Naive thymus-derived CD4-positive, alpha-beta T cell (primary cell): Measurements from ENCODE around the gene IL20. TPM values are rescaled to one million over a fixed set of nuclear protein-coding genes. Genes with fewer than 3 reads are reported as not detected.

Experiments
- ATAC-seq: fragments of 150-1000 bp; cut with Tn5 transposase; 2 replicates; pipeline ENCODE4 v1.10.0; 2021; ENCODE audit warnings: mild to moderate bottlenecking, moderate library complexity
- CTCF ChIA-PET: fragments of 350-600 bp; sonication (Branson Sonifier 250); formaldehyde crosslinking; loops from one replicate; lab custom pipeline; 2021; ENCODE audit warnings: antibody characterized with exemption; lab: Charles Lee
- POLR2A ChIA-PET: fragments of 350-600 bp; sonication (Branson Sonifier 250); formaldehyde crosslinking; loops from one replicate; lab custom pipeline; 2021; ENCODE audit warnings: antibody characterized with exemption, inconsistent platforms; lab: Charles Lee
- DNase-seq, 9 donors: peaks; one replicate each; pipeline versions ENCODE4 v3.0.0 to v3.0.0-alpha.2; 2020 to 2022; ENCODE audit warnings: mixed read lengths in 1 of 9
- H3K27ac ChIP-seq: one replicate; pipeline ENCODE4 v1.7.0; 2013; ENCODE audit warnings: mild to moderate bottlenecking, low read depth, low read length, moderate library complexity
- H3K27me3 ChIP-seq, 2 donors: one replicate each; pipeline ENCODE4 v1.7.0; 2013; ENCODE audit warnings: low read length in 2 of 2, mild to moderate bottlenecking in 2 of 2, moderate library complexity in 2 of 2; ENCODE audit not compliant: control insufficient read depth in 2 of 2, insufficient read depth in 2 of 2
- H3K36me3 ChIP-seq, 3 experiments: 1 replicate in 2 of 3; 2 replicates in 1 of 3; pipeline ENCODE4 v1.7.0; 2013; ENCODE audit warnings: low read length in 3 of 3, mild to moderate bottlenecking in 3 of 3, moderate library complexity in 1 of 3; ENCODE audit not compliant: insufficient read depth in 3 of 3, control insufficient read depth in 2 of 3
- H3K4me1 ChIP-seq, 2 donors: one replicate each; pipeline ENCODE4 v1.7.0; 2013; ENCODE audit warnings: low read length in 2 of 2, mild to moderate bottlenecking in 2 of 2, moderate library complexity in 1 of 2; ENCODE audit not compliant: control insufficient read depth in 2 of 2, insufficient read depth in 2 of 2
- H3K4me3 ChIP-seq: 2 replicates; pipeline ENCODE4 v1.7.0; 2013; ENCODE audit warnings: mild to moderate bottlenecking, low read length
- H3K9me3 ChIP-seq, 3 experiments: 1 replicate in 2 of 3; 2 replicates in 1 of 3; pipeline ENCODE4 v1.7.0; 2013; ENCODE audit warnings: low read length in 3 of 3; ENCODE audit not compliant: control insufficient read depth in 2 of 3
- H3K27ac Mint-ChIP-seq, 9 donors: one replicate each; pipeline ENCODE4 v1.8.0; 2020 to 2022; ENCODE audit warnings: mixed read lengths in 9 of 9, mild to moderate bottlenecking in 8 of 9, moderate library complexity in 5 of 9, inconsistent platforms in 2 of 9
- H3K27me3 Mint-ChIP-seq, 5 donors: one replicate each; pipeline ENCODE4 v1.8.0; 2021 to 2022; ENCODE audit warnings: mixed read lengths in 5 of 5, mild to moderate bottlenecking in 1 of 5
- H3K36me3 Mint-ChIP-seq, 5 donors: one replicate each; pipeline ENCODE4 v1.8.0; 2020 to 2022; ENCODE audit warnings: mixed read lengths in 5 of 5, mild to moderate bottlenecking in 3 of 5, inconsistent platforms in 1 of 5
- H3K4me1 Mint-ChIP-seq, 7 donors: one replicate each; pipeline ENCODE4 v1.8.0; 2020 to 2022; ENCODE audit warnings: mixed read lengths in 7 of 7, mild to moderate bottlenecking in 3 of 7, inconsistent platforms in 1 of 7
- H3K4me3 Mint-ChIP-seq, 10 donors: one replicate each; pipeline ENCODE4 v1.8.0; 2020 to 2022; ENCODE audit warnings: mild to moderate bottlenecking in 10 of 10, mixed read lengths in 10 of 10, moderate library complexity in 6 of 10, inconsistent platforms in 2 of 10
- H3K9me3 Mint-ChIP-seq, 11 donors: one replicate each; pipeline ENCODE4 v1.8.0; 2020 to 2022; ENCODE audit warnings: mixed read lengths in 11 of 11, mild to moderate bottlenecking in 4 of 11, inconsistent platforms in 1 of 11, moderate library complexity in 1 of 11
- intact Hi-C, 2 donors: fragments of 100-400 bp; cut with micrococcal nuclease; formaldehyde crosslinking; loops; one replicate each; pipeline ENCODE4 v1.15.1; 2023
- polyA plus RNA-seq, 2 donors: library from polyadenylated mRNA; unstranded; fragments of 300-500 nt; fragmentation: Illumina TruSeq; gene quantifications; one replicate each; pipeline ENCODE4 v1.2.3, GENCODE V29; 2021
- total RNA-seq, 6 experiments: library from RNA in 5 of 6; stranded (reverse) in 5 of 6; gene quantifications; 1 replicate in 5 of 6; 2 replicates in 1 of 6; pipeline ENCODE4 v1.2.3 and lab custom pipeline; 2021 to 2026

The IL20 gene
- total and polyA plus RNA-seq, 7 experiments from 2014 or later: not detected

DNA sequence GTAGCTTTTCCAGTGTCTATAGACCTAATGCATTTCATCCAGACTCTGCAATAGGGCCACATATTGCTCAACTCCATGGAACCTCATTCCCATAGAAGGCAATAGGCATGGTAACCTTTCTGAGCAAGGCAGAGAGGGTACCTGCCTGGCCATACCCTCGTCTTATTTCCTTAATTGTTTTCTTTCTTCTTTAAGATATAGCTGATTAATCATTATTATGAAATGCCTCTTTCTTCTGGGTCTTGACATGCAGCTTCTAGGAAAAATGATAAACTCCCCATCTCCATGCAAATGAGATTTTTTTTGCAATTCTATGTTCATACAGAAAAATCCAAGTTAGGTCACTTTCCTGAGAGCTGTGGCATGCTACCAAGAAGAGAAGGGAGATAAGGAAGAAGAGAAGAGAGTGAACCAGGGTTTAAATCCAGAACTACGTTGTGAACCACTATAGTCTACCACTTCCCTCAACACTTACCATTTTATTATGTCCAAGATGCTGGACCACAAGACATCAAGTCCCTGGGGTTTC lies 33.0 kb upstream of the IL20 start:
- intact Hi-C loops: loop anchor here in 1 of 2 donors (2.0 kb wide), 1 partner anchor 14 kb away; no protein-coding TSS in a partner anchor
- ATAC-seq (no peak), DNase-seq (no peak)
- Histone ChIP-seq H3K4me1 (peaks cover 18 to 22% of the 10 kb centered on the region in 2 donors), H3K27ac (no peak overlapping the region), H3K36me3 (no peaks in the 10 kb centered on the region), H3K4me3 (no peak overlapping the region), H3K9me3 (no peaks in the 10 kb centered on the region), H3K27me3 (no peaks in the 10 kb centered on the region)
- Mint-ChIP-seq H3K4me3 (no peak overlapping the region), H3K36me3 (no peaks in the 10 kb centered on the region), H3K4me1 (peaks cover 24 to 57% (median 45%) of the 10 kb centered on the region in 7 donors), H3K9me3 (peaks cover 0 to 1% (median 0%) of the 10 kb centered on the region in 11 donors), H3K27me3 (peaks cover 0 to 43% (median 5%) of the 10 kb centered on the region in 5 donors), H3K27ac (no peak overlapping the region)
- ChIA-PET POLR2A (interaction anchor here (0.6 to 2.7 kb wide), 7 partner anchors 10 to 120 kb away, joined by 3 to 11 read pairs (median 3); no protein-coding TSS in a partner anchor), CTCF (interaction anchor here (1.1 to 2.5 kb wide), 7 partner anchors 15 to 151 kb away, joined by 3 to 7 read pairs (median 5); no protein-coding TSS in a partner anchor)

DNA sequence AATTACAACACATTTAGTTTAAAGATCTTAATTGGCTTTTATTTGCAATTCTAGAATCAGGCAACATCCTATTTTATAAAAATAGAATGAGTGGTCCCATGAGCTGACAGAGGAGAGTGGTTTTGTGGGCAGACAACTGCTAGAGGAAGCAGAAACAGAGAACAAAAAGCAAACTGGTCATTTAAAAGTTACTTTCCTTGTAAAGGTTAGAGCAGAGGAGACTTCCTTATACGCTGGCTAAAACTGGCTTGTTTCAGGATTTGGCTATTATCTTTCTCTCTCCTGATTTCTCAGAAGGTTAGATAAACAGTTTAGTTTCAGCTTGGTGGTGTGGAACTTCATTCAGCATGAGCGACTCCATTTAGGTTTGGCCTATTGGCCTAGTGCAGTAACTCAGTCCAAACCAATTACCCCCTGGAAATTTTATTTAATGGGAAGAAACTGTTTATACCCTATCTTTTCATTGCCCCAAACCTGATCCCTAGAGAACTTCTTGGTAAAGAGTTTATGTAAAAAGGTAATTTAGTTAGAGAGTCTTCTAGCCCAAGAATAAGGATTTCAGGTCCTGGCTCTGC lies 32.2 kb upstream of the IL20 start:
- H3K27ac Mint-ChIP-seq: no peak overlapping the region
- intact Hi-C loops: loop anchor here in 1 of 2 donors (2.0 kb wide), 1 partner anchor 14 kb away; no protein-coding TSS in a partner anchor
- Histone ChIP-seq H3K36me3 (no peaks in the 10 kb centered on the region), H3K4me1 (peaks cover 18 to 22% of the 10 kb centered on the region in 2 donors), H3K4me3 (no peak overlapping the region), H3K27me3 (no peaks in the 10 kb centered on the region), H3K27ac (no peak overlapping the region), H3K9me3 (no peaks in the 10 kb centered on the region)
- DNase-seq (no peak), ATAC-seq (no peak)
- peaks cover 0 to 1% (median 0%) of the 10 kb centered on the region in 11 donors for H3K9me3 Mint-ChIP-seq
- H3K4me1 Mint-ChIP-seq: peaks cover 24 to 51% (median 39%) of the 10 kb centered on the region in 7 donors
- no peaks in the 10 kb centered on the region for H3K36me3 Mint-ChIP-seq
- CTCF ChIA-PET: interaction anchor here (0.6 to 2.5 kb wide), 4 partner anchors 22 to 150 kb away, joined by 3 to 7 read pairs (median 4); no protein-coding TSS in a partner anchor
- H3K4me3 Mint-ChIP-seq: no peak overlapping the region
- H3K27me3 Mint-ChIP-seq: peaks cover 0 to 51% (median 5%) of the 10 kb centered on the region in 5 donors
- POLR2A ChIA-PET: interaction anchor here (1.1 to 2.7 kb wide), 3 partner anchors 12 to 22 kb away, joined by 3 to 11 read pairs (median 6); no protein-coding TSS in a partner anchor

DNA sequence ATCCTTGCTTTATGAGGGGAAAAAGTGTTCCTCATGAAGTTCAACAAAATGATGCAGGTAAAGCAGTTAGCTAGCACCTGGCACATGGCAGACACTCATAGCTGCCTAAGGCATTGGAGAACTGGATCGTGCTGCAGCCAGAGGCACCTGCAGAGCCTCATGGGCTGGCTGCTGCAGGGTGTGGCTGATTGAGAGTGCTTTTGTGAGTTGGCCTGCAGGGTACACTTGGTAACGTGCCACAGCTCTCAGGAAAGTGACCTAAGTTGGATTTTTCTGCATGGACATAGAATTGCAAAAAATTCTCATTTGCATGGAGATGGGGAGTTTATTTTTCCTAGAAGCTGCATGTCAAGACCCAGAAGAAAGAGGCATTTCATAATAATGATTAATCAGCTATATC lies 31.6 kb upstream of the IL20 start:
- no peaks in the 10 kb centered on the region for H3K27me3 ChIP-seq
- H3K4me3 ChIP-seq: no peak overlapping the region
- Mint-ChIP-seq H3K36me3 (no peaks in the 10 kb centered on the region), H3K27me3 (peaks cover 0 to 56% (median 5%) of the 10 kb centered on the region in 5 donors), H3K4me3 (no peak overlapping the region), H3K4me1 (peaks cover 25 to 45% (median 33%) of the 10 kb centered on the region in 7 donors), H3K27ac (no peak overlapping the region), H3K9me3 (peaks cover 0 to 1% (median 0%) of the 10 kb centered on the region in 11 donors)
- no peaks in the 10 kb centered on the region for H3K36me3 ChIP-seq
- no peaks in the 10 kb centered on the region for H3K9me3 ChIP-seq
- POLR2A ChIA-PET: interaction anchor here (0.9 to 2.7 kb wide), 3 partner anchors 12 to 196 kb away, joined by 3 to 11 read pairs (median 4); no protein-coding TSS in a partner anchor
- ATAC-seq (no peak), DNase-seq (no peak)
- H3K27ac ChIP-seq: no peak overlapping the region
- CTCF ChIA-PET: interaction anchor here (0.5 kb wide), 1 partner anchor 289 kb away, joined by 3 read pairs; no protein-coding TSS in a partner anchor
- H3K4me1 ChIP-seq: peaks cover 15 to 20% of the 10 kb centered on the region in 2 donors
- intact Hi-C loops: loop anchor here in 1 of 2 donors (2.0 kb wide), 1 partner anchor 15 kb away; no protein-coding TSS in a partner anchor

DNA sequence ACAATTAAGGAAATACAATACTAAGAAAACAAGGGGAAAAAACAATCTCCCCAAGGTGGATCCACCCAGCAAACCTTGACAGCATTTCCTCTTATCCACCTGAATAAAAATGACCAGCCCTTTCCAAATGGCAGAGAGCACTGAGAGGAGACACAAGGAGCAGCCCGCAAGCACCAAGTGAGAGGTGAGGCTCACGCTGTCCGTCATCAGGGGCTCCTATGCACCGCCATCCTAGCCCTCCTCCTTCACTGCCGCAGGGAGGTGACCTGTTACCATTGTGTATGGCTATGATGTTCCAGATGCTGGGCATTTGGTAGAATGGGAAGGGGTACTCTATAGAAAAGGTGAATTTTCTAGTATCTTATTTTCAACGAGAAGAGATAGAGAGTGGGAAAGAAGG lies 31.2 kb upstream of the IL20 start:
- CTCF ChIA-PET: interaction anchor here (0.5 kb wide), 1 partner anchor 289 kb away, joined by 3 read pairs; no protein-coding TSS in a partner anchor
- peak overlapping the region in 1 of 9 donors; percentile 51 for H3K27ac Mint-ChIP-seq
- peaks cover 0 to 1% (median 0%) of the 10 kb centered on the region in 11 donors for H3K9me3 Mint-ChIP-seq
- ATAC-seq: no peak
- H3K27me3 Mint-ChIP-seq: peaks cover 0 to 60% (median 5%) of the 10 kb centered on the region in 5 donors
- Histone ChIP-seq H3K4me3 (no peak overlapping the region), H3K36me3 (no peaks in the 10 kb centered on the region), H3K9me3 (no peaks in the 10 kb centered on the region), H3K27ac (no peak overlapping the region), H3K27me3 (no peaks in the 10 kb centered on the region), H3K4me1 (peaks cover 11 to 16% of the 10 kb centered on the region in 2 donors)
- H3K4me3 Mint-ChIP-seq: no peak overlapping the region
- POLR2A ChIA-PET: interaction anchor here (0.9 to 2.7 kb wide), 4 partner anchors 13 to 197 kb away, joined by 3 to 11 read pairs (median 4); no protein-coding TSS in a partner anchor
- no peak for DNase-seq
- intact Hi-C loops: no loop called here
- H3K36me3 Mint-ChIP-seq: no peaks in the 10 kb centered on the region
- peaks cover 21 to 41% (median 29%) of the 10 kb centered on the region in 7 donors for H3K4me1 Mint-ChIP-seq

DNA sequence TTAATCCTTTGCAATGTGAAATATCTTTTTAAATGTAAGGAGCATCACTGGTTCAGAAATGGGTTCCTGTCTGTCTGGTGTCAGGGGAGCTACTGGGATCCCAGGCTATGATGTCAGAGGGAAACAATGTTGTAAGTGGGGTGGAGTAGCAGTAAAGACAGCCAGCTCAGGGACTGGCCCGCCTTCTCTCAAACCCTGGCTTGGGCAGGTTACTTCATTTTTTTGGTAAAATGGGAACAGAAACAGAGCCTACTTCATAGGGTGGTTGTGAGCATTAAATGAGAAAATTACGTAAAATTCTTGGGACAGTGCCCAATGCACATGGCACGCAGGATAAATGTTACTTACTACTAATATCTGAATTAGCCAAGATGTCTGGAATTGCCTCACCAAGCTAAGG lies 30.7 kb upstream of the IL20 start:
- Mint-ChIP-seq H3K4me3 (no peak overlapping the region), H3K9me3 (peaks cover 0 to 1% (median 0%) of the 10 kb centered on the region in 11 donors), H3K4me1 (peaks cover 16 to 36% (median 24%) of the 10 kb centered on the region in 7 donors), H3K36me3 (no peaks in the 10 kb centered on the region), H3K27ac (peak overlapping the region in 2 of 9 donors; percentile 51 to 75), H3K27me3 (peaks cover 0 to 64% (median 6%) of the 10 kb centered on the region in 5 donors)
- CTCF ChIA-PET: interaction anchor here (0.6 to 1.6 kb wide), 2 partner anchors 100 to 389 kb away, joined by 4 to 8 read pairs; no protein-coding TSS in a partner anchor
- Histone ChIP-seq H3K27me3 (no peaks in the 10 kb centered on the region), H3K36me3 (no peaks in the 10 kb centered on the region), H3K27ac (no peak overlapping the region), H3K4me3 (no peak overlapping the region), H3K4me1 (peaks cover 6 to 11% of the 10 kb centered on the region in 2 donors), H3K9me3 (no peaks in the 10 kb centered on the region)
- DNase-seq (no peak), ATAC-seq (peak; percentile 80)
- intact Hi-C loops: no loop called here
- POLR2A ChIA-PET: interaction anchor here (1.0 to 1.1 kb wide), 2 partner anchors 18 to 90 kb away, joined by 3 to 4 read pairs; no protein-coding TSS in a partner anchor

DNA sequence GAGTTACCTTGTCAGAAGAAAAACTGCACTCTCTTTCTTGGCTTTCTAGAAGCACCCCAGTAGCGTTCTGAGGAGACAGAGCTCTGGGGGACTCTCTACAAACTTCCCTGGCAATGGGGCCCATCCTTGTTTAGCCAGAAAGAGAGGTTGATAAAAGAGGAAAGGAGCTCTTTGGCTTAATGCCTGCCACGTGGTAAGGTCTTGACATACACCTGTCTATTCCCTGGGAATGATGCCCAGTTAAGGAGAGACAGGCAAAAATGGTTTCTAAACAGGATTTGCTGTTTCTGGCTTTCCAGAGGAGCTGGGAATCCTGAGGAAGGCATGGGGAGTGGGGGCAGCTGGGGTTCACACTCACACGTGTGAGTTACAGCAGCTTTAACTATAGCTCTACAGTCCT lies 30.2 kb upstream of the IL20 start:
- DNase-seq (no peak), ATAC-seq (no peak)
- ChIA-PET POLR2A (interaction anchor here (0.5 to 1.3 kb wide), 4 partner anchors 19 to 49 kb away, joined by 3 to 4 read pairs (median 3); no protein-coding TSS in a partner anchor), CTCF (interaction anchor here (0.6 to 1.6 kb wide), 3 partner anchors 17 to 389 kb away, joined by 3 to 8 read pairs (median 4); no protein-coding TSS in a partner anchor)
- Histone ChIP-seq H3K4me1 (peaks cover 1 to 6% of the 10 kb centered on the region in 2 donors), H3K27me3 (no peaks in the 10 kb centered on the region), H3K9me3 (no peaks in the 10 kb centered on the region), H3K27ac (no peak overlapping the region), H3K36me3 (no peaks in the 10 kb centered on the region), H3K4me3 (no peak overlapping the region)
- no peaks in the 10 kb centered on the region for H3K36me3 Mint-ChIP-seq
- peaks cover 0 to 63% (median 6%) of the 10 kb centered on the region in 5 donors for H3K27me3 Mint-ChIP-seq
- peaks cover 0 to 1% (median 0%) of the 10 kb centered on the region in 11 donors for H3K9me3 Mint-ChIP-seq
- H3K4me1 Mint-ChIP-seq: peaks cover 11 to 31% (median 19%) of the 10 kb centered on the region in 7 donors
- intact Hi-C loops: no loop called here
- peak overlapping the region in 1 of 9 donors; percentile 4 for H3K27ac Mint-ChIP-seq
- H3K4me3 Mint-ChIP-seq: no peak overlapping the region
